GM12878 (cell line): ENCODE measurements around the gene PRSS35. TPM values are rescaled to one million over a fixed set of nuclear protein-coding genes. Genes with fewer than 3 reads are reported as not detected.
"Not testable (repeated sequence)": the region's sequence is repeated elsewhere in the genome, so short reads cannot be mapped to it uniquely, and the experiment has no call there.

ENCODE experiments used
- ATAC-seq: fragments of 200-7000 bp; cut with Tn5 transposase; 3 replicates; pipeline ENCODE4 v1.9.1; 2020; ENCODE audit warnings: mild to moderate bottlenecking, moderate library complexity
- BruUV-seq: library from RNA; stranded (reverse); fragments of 400-500 nt; replicated peaks from 2 replicates; lab custom pipeline; 2021; lab: Mats Ljungman, UMichigan
- CTCF ChIA-PET: fragments of 300-600 bp; sonication (Branson Sonifier 250); formaldehyde crosslinking; extraction: SDS; loops from one replicate; lab custom pipeline; 2021; ENCODE audit warnings: inconsistent platforms; lab: Yijun Ruan, JAX
- POLR2A ChIA-PET: fragments of 350-600 bp; formaldehyde crosslinking; extraction: SDS; loops from one replicate; lab custom pipeline; 2021; ENCODE audit warnings: inconsistent platforms; lab: Charles Lee
- RAD21 ChIA-PET: fragments of 300-600 bp; sonication (Branson Sonifier 250); formaldehyde crosslinking; loops from one replicate; lab custom pipeline; 2023; ENCODE audit warnings: antibody characterized with exemption; ENCODE audit not compliant: unreplicated experiment; lab: Charles Lee
- SMC1A ChIA-PET: fragments of 300-600 bp; sonication (Branson Sonifier 250); formaldehyde crosslinking; loops from one replicate; lab custom pipeline; 2023; ENCODE audit not compliant: unreplicated experiment, uncharacterized antibody; lab: Charles Lee
- DNase-seq: peaks from one replicate; pipeline ENCODE4 v3.0.0-alpha.2; 2011; ENCODE audit warnings: low read depth, low spot score
- FAIRE-seq: peaks from 3 replicates; lab custom pipeline; 2011; peaks lifted over from hg19 to GRCh38; lab: Jason Lieb, UNC
- H2AFZ ChIP-seq: 2 replicates; pipeline ENCODE4 v1.6.0; 2011; ENCODE audit warnings: low read depth, low read length, control low read depth; ENCODE audit not compliant: control insufficient read depth
- H3K27ac ChIP-seq: 2 replicates; pipeline ENCODE4 v1.5.1; 2011; ENCODE audit warnings: control low read depth; ENCODE audit not compliant: control insufficient read depth, insufficient read depth
- H3K27me3 ChIP-seq, 2 experiments: replicated peaks in 1 of 2; 2 replicates each; pipeline versions ENCODE4 v1.6.0 to v1.6.1; 2011; ENCODE audit warnings: low read length in 1 of 2; ENCODE audit not compliant: control insufficient read depth in 2 of 2, insufficient read depth in 2 of 2
- H3K36me3 ChIP-seq, 2 experiments: 2 replicates each; pipeline ENCODE4 v1.5.1; 2011; ENCODE audit warnings: low read length in 1 of 2; ENCODE audit not compliant: control insufficient read depth in 2 of 2, insufficient read depth in 2 of 2
- H3K4me1 ChIP-seq: 2 replicates; pipeline ENCODE4 v1.6.1; 2011; ENCODE audit warnings: mild to moderate bottlenecking, low read length, moderate library complexity, mixed read lengths; ENCODE audit not compliant: control insufficient read depth, insufficient read depth
- H3K4me2 ChIP-seq: 2 replicates; pipeline ENCODE4 v1.6.0; 2011; ENCODE audit warnings: control low read depth; ENCODE audit not compliant: control insufficient read depth, insufficient read depth
- H3K4me3 ChIP-seq: fragments of 200-600 bp; sonication (generic); 2 replicates; pipeline ENCODE4 v1.5.1; 2016
- H3K79me2 ChIP-seq: 2 replicates; pipeline ENCODE4 v1.6.0; 2011; ENCODE audit warnings: low read length; ENCODE audit not compliant: control insufficient read depth, insufficient read depth
- H3K9ac ChIP-seq: 2 replicates; pipeline ENCODE4 v1.8.0; 2011; ENCODE audit warnings: low read length, control low read depth, mixed read lengths; ENCODE audit not compliant: control insufficient read depth, insufficient read depth
- H3K9me3 ChIP-seq: replicated peaks from 3 replicates; pipeline ENCODE4 v1.5.1; 2011; ENCODE audit warnings: mild to moderate bottlenecking, low read length; ENCODE audit not compliant: control insufficient read depth, insufficient read depth
- H4K20me1 ChIP-seq: 2 replicates; pipeline ENCODE4 v1.6.0; 2011; ENCODE audit not compliant: control insufficient read depth, insufficient read depth
- IKZF2 ChIP-seq, 2 experiments: fragments of 450-650 bp; IDR thresholded peaks; 2 replicates each; pipeline ENCODE4 v1.6.1; 2017; ENCODE audit warnings: mild to moderate bottlenecking in 2 of 2, moderate library complexity in 2 of 2
- SPI1 ChIP-seq: IDR thresholded peaks from 2 replicates; pipeline ENCODE4 v1.6.1; 2011; ENCODE audit warnings: low read depth, mild to moderate bottlenecking, low read length, moderate library complexity, borderline replicate concordance; ENCODE audit not compliant: insufficient read depth
- WGBS: methylation state at CpG from one replicate; pipeline ENCODE4 v1.1.6; 2016; ENCODE audit warnings: low lambda C conversion rate; ENCODE audit not compliant: insufficient replicate concordance, insufficient coverage; ENCODE audit errors: missing lambda C conversion rate; 5-methylcytosine and 5-hydroxymethylcytosine counted together
- in situ Hi-C: fragments of 300-500 bp; cut with MboI; formaldehyde crosslinking; loops from 9 replicates; pipeline ENCODE4 v1.14.3; 2018; ENCODE audit warnings: mixed read lengths
- intact Hi-C: fragments of 100-400 bp; cut with micrococcal nuclease; formaldehyde crosslinking; loops from one replicate; pipeline ENCODE4 v1.14.2; 2022; ENCODE audit not compliant: unreplicated experiment
- polyA plus RNA-seq, 11 experiments: library from polyadenylated mRNA; depleted of rRNA in 4 of 11; unstranded in 6 of 11; stranded (reverse) in 5 of 11; fragments of >200 nt; fragmentation: Nextera tagmentation in 4 of 11; fragmentation: Illumina TruSeq in 1 of 11; extraction: Ambion mirVana in 4 of 11; extraction: Trizol in 1 of 11; gene quantifications; 1 replicate in 1 of 11; 2 replicates in 10 of 11; pipeline versions ENCODE4 v1.2.1 to v1.2.3, GENCODE V29; 2011 to 2016; ENCODE audit warnings: inconsistent platforms in 2 of 11, missing spikeins in 2 of 11, low read depth in 1 of 11
- total RNA-seq, 4 experiments: library from RNA; depleted of rRNA in 3 of 4; stranded (reverse); fragments of >200 nt in 3 of 4; fragmentation: Illumina TruSeq in 1 of 4; extraction: Trizol in 1 of 4; gene quantifications; 2 replicates each; pipeline versions ENCODE4 v1.2.1 to v1.2.3, GENCODE V29; 2013 to 2021
- TF ChIP-seq, protein P1 (sequence below): fragments of 450-650 bp; IDR thresholded peaks from 2 replicates; pipeline ENCODE4 v1.6.1; 2017; ENCODE audit warnings: mild to moderate bottlenecking, moderate library complexity
- TF ChIP-seq, protein P2 (sequence below): fragments of 450-650 bp; IDR thresholded peaks from 2 replicates; pipeline ENCODE4 v1.6.1; 2017; ENCODE audit warnings: borderline replicate concordance
- TF ChIP-seq, protein P3 (sequence below): fragments of 150-350 bp; IDR thresholded peaks from 2 replicates; pipeline ENCODE4 v1.6.1; 2014; ENCODE audit warnings: mild to moderate bottlenecking, low read depth, low read length

Gene PRSS35
- total and polyA plus RNA-seq, 10 of the 15 experiments (the other 5 are each of a cell fraction or from before 2014, with no cell fraction given): not detected

DNA sequence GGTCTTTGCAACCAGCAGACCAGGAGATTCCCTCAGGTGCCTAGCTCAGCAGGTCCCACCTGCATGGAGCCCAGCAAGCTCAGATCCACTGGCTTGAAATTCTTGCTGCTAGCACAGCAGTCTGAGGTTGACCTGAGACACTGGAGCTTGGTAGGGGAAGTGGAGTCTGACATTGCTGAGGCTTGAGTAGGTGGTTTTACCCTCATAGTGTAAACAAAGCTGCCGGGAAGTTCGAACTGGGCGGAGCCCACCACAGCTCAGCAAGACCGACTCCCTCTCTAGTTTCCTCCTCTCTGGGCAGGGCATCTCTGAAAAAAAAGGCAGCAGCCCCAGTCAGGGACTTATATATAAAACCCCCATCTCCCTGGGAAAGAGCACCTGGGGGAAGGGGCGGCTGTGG, 34.3 kb downstream of the PRSS35 start (continued):
- TF ChIP-seq, protein P1, sequence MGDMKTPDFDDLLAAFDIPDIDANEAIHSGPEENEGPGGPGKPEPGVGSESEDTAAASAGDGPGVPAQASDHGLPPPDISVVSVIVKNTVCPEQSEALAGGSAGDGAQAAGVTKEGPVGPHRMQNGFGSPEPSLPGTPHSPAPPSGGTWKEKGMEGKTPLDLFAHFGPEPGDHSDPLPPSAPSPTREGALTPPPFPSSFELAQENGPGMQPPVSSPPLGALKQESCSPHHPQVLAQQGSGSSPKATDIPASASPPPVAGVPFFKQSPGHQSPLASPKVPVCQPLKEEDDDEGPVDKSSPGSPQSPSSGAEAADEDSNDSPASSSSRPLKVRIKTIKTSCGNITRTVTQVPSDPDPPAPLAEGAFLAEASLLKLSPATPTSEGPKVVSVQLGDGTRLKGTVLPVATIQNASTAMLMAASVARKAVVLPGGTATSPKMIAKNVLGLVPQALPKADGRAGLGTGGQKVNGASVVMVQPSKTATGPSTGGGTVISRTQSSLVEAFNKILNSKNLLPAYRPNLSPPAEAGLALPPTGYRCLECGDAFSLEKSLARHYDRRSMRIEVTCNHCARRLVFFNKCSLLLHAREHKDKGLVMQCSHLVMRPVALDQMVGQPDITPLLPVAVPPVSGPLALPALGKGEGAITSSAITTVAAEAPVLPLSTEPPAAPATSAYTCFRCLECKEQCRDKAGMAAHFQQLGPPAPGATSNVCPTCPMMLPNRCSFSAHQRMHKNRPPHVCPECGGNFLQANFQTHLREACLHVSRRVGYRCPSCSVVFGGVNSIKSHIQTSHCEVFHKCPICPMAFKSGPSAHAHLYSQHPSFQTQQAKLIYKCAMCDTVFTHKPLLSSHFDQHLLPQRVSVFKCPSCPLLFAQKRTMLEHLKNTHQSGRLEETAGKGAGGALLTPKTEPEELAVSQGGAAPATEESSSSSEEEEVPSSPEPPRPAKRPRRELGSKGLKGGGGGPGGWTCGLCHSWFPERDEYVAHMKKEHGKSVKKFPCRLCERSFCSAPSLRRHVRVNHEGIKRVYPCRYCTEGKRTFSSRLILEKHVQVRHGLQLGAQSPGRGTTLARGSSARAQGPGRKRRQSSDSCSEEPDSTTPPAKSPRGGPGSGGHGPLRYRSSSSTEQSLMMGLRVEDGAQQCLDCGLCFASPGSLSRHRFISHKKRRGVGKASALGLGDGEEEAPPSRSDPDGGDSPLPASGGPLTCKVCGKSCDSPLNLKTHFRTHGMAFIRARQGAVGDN: no peak
- TF ChIP-seq, protein P2, sequence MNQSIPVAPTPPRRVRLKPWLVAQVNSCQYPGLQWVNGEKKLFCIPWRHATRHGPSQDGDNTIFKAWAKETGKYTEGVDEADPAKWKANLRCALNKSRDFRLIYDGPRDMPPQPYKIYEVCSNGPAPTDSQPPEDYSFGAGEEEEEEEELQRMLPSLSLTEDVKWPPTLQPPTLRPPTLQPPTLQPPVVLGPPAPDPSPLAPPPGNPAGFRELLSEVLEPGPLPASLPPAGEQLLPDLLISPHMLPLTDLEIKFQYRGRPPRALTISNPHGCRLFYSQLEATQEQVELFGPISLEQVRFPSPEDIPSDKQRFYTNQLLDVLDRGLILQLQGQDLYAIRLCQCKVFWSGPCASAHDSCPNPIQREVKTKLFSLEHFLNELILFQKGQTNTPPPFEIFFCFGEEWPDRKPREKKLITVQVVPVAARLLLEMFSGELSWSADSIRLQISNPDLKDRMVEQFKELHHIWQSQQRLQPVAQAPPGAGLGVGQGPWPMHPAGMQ: no peak
- TF ChIP-seq, protein P3, sequence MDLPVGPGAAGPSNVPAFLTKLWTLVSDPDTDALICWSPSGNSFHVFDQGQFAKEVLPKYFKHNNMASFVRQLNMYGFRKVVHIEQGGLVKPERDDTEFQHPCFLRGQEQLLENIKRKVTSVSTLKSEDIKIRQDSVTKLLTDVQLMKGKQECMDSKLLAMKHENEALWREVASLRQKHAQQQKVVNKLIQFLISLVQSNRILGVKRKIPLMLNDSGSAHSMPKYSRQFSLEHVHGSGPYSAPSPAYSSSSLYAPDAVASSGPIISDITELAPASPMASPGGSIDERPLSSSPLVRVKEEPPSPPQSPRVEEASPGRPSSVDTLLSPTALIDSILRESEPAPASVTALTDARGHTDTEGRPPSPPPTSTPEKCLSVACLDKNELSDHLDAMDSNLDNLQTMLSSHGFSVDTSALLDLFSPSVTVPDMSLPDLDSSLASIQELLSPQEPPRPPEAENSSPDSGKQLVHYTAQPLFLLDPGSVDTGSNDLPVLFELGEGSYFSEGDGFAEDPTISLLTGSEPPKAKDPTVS: no peak

DNA sequence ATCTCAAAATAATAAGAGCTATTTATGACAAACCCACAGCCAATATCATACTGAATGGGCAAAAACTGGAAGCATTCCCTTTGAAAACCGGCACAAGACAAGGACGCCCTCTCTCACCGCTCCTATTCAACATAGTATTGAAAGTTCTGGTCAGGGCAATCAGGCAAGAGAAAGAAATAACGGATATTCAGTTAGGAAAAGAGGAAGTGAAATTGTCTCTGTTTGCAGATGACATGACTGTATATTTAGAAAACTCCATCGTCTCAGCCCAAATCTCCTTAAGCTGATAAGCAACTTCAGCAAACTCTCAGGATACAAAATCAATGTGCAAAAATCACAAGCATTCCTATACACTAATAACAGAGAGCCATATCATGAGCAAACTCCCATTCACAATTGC, 38.1 kb downstream of the PRSS35 start:
- H3K9ac ChIP-seq, CTCF ChIA-PET, POLR2A ChIA-PET, FAIRE-seq, in situ Hi-C loops, H3K79me2 ChIP-seq, H3K4me2 ChIP-seq, H3K27me3 ChIP-seq, H2AFZ ChIP-seq, H3K36me3 ChIP-seq, H4K20me1 ChIP-seq, BruUV-seq, ATAC-seq, intact Hi-C loops, RAD21 ChIA-PET, H3K4me1 ChIP-seq, SMC1A ChIA-PET, DNase-seq, H3K9me3 ChIP-seq, H3K4me3 ChIP-seq, H3K27ac ChIP-seq: not testable (repeated sequence)
- WGBS: 11% methylated on average over 5 of the region's 5 CpGs
- peak; percentile 74 for TF ChIP-seq SPI1
- TF ChIP-seq IKZF2 (IDR thresholded peaks at IDR 0.05): peak in 1 of 2 experiments; percentile 31; a peak in 1 of 4 replicates

DNA sequence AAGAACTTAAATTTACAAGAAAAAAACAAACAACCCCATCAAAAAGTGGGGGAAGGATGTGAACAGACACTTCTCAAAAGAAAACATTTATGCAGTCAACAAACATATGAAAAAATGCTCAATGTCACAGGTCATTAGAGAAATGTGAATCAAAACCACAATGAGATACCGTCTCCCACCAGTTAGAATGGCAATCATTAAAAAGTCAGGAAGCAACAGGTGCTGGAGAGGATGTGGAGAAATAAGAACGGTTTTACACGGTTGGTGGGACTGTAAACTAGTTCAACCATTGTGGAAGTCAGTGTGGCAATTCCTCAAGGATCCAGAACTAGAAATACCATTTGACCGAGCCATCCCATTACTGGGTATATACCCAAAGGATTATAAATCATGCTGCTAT, 39.4 kb downstream of the PRSS35 start:
- H3K27me3 ChIP-seq, H3K4me1 ChIP-seq, H3K4me2 ChIP-seq, H3K4me3 ChIP-seq, H3K36me3 ChIP-seq, H4K20me1 ChIP-seq, SMC1A ChIA-PET, H3K79me2 ChIP-seq, ATAC-seq, H3K27ac ChIP-seq, in situ Hi-C loops, POLR2A ChIA-PET, RAD21 ChIA-PET, CTCF ChIA-PET, intact Hi-C loops, H3K9me3 ChIP-seq, DNase-seq, FAIRE-seq, BruUV-seq, H3K9ac ChIP-seq, H2AFZ ChIP-seq: not testable (repeated sequence)
- 48% methylated on average over 4 of the region's 4 CpGs for WGBS
